MCF 10A (cell line): ENCODE results near the gene SERTM2. TPM values are rescaled to one million over a fixed set of nuclear protein-coding genes. Genes with fewer than 3 reads are reported as not detected.

Experiments used
- BruUV-seq: library from RNA; stranded (reverse); fragments of 400-500 nt; replicated peaks from 2 replicates; lab custom pipeline; 2021; lab: Mats Ljungman, UMichigan
- CTCF ChIA-PET: fragments of 300-600 bp; sonication (Branson Sonifier 250); formaldehyde crosslinking; extraction: SDS; loops from one replicate; lab custom pipeline; 2021; ENCODE audit warnings: antibody characterized with exemption, inconsistent platforms; lab: Yijun Ruan, JAX
- POLR2A ChIA-PET: fragments of 300-600, 350-650 bp; sonication (Branson Sonifier 250); formaldehyde crosslinking; extraction: SDS; loops from one replicate; lab custom pipeline; 2020; ENCODE audit warnings: antibody characterized with exemption, inconsistent platforms; lab: Yijun Ruan, JAX
- DNase-seq: peaks from one replicate; pipeline ENCODE4 v3.0.0-alpha.2; 2018; ENCODE audit not compliant: unreplicated experiment
- H3K27ac Mint-ChIP-seq: one replicate; pipeline ENCODE4 v1.8.0; 2022; ENCODE audit warnings: mild to moderate bottlenecking, low read depth, mixed read lengths; ENCODE audit not compliant: unreplicated experiment
- H3K27me3 Mint-ChIP-seq: one replicate; pipeline ENCODE4 v1.8.0; 2022; ENCODE audit warnings: mixed read lengths; ENCODE audit not compliant: insufficient read depth, unreplicated experiment
- H3K36me3 Mint-ChIP-seq: one replicate; pipeline ENCODE4 v1.8.0; 2022; ENCODE audit warnings: mild to moderate bottlenecking, moderate library complexity, mixed read lengths; ENCODE audit not compliant: insufficient read depth, unreplicated experiment
- H3K4me1 Mint-ChIP-seq: one replicate; pipeline ENCODE4 v1.8.0; 2022; ENCODE audit warnings: mixed read lengths; ENCODE audit not compliant: insufficient read depth, unreplicated experiment
- H3K4me3 Mint-ChIP-seq: one replicate; pipeline ENCODE4 v1.8.0; 2022; ENCODE audit warnings: mild to moderate bottlenecking, moderate library complexity, mixed read lengths; ENCODE audit not compliant: unreplicated experiment
- H3K9me3 Mint-ChIP-seq: one replicate; pipeline ENCODE4 v1.8.0; 2022; ENCODE audit warnings: mixed read lengths; ENCODE audit not compliant: unreplicated experiment
- intact Hi-C: fragments of 100-400 bp; cut with micrococcal nuclease; formaldehyde crosslinking; loops from 2 replicates; pipeline ENCODE4 v1.14.1; 2022
- total RNA-seq: library from RNA; stranded (reverse); gene quantifications from 2 replicates; pipeline ENCODE4 v1.2.3, GENCODE V29; 2022
- TF ChIP-seq, protein P1 (sequence below): fragments of 200-600 bp; IDR thresholded peaks from one replicate; pipeline ENCODE4 v1.8.0; 2022; ENCODE audit warnings: antibody characterized with exemption, mild to moderate bottlenecking; ENCODE audit not compliant: unreplicated experiment

The SERTM2 gene
- total RNA-seq, 1 experiment from 2014 or later: not detected

DNA sequence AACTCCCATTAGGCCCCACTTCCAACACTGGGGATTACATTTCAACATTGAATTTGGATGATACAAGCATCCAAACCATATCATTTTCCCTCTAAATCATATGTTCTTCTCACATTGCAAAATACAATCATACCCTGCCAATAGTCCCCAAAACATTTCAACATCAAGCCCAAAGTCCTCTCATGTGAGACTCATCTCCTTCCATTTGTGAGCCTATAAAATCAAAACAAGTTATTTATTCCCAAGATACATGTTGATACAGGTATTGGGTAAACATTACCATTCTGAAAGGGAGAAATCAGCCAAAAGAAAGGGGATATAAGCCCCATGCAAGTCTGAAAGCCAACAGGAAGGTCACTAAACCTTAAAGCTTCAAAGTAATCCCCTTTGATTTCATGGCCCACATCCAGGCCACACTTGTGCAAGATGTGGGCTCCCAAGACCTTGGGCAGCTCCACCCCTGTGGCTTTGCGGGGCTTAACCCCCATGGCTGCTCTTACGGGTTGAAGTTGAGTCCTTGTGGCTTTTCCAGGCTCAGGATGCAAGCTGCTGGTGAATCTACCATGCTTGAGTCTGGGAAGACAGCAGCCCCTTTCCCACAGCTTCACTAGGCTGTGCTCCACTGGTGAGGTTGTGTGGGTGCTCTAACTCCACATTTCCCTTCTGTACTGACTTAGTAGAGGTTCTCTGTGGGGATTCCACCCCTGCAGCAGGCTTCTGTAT is 40.6 kb upstream of the SERTM2 start:
- Mint-ChIP-seq H3K4me3 (no peak overlapping the region), H3K36me3 (no peaks in the 10 kb centered on the region), H3K9me3 (peaks cover 8% of the 10 kb centered on the region), H3K27me3 (peaks cover 77% of the 10 kb centered on the region), H3K4me1 (no peaks in the 10 kb centered on the region), H3K27ac (no peak overlapping the region)
- TF ChIP-seq, protein P1, sequence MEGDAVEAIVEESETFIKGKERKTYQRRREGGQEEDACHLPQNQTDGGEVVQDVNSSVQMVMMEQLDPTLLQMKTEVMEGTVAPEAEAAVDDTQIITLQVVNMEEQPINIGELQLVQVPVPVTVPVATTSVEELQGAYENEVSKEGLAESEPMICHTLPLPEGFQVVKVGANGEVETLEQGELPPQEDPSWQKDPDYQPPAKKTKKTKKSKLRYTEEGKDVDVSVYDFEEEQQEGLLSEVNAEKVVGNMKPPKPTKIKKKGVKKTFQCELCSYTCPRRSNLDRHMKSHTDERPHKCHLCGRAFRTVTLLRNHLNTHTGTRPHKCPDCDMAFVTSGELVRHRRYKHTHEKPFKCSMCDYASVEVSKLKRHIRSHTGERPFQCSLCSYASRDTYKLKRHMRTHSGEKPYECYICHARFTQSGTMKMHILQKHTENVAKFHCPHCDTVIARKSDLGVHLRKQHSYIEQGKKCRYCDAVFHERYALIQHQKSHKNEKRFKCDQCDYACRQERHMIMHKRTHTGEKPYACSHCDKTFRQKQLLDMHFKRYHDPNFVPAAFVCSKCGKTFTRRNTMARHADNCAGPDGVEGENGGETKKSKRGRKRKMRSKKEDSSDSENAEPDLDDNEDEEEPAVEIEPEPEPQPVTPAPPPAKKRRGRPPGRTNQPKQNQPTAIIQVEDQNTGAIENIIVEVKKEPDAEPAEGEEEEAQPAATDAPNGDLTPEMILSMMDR: no peak
- CTCF ChIA-PET: interaction anchor here (0.6 kb wide), 1 partner anchor 127 kb away, joined by 3 read pairs; no protein-coding TSS in a partner anchor
- intact Hi-C loops: no loop called here
- no TSS peak for BruUV-seq
- DNase-seq: no peak
- POLR2A ChIA-PET: no interaction called here

DNA sequence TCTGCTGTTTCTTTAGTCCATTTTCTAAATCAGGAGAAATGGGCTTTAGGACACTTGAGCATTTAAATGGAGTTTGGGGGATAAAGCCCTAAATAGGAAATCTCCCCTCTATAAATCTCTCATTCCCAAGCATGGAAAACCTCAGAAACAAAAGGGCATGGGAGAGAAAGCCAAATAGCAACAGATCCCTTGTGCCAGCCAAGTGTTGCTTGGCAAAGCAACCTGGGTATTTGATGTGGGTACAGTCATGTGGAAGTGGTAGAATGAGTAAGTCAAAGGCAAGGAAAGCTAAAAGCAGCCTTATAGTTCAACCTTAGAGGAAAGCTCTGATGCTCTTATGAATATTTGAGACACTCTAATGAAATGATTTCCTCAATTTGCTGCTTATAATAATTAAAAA is 29.5 kb upstream of the SERTM2 start:
- Mint-ChIP-seq H3K4me1 (no peaks in the 10 kb centered on the region), H3K4me3 (no peak overlapping the region), H3K27me3 (peaks cover 54% of the 10 kb centered on the region), H3K9me3 (peaks cover 25% of the 10 kb centered on the region), H3K27ac (no peak overlapping the region), H3K36me3 (no peaks in the 10 kb centered on the region)
- POLR2A ChIA-PET: no interaction called here
- CTCF ChIA-PET: no interaction called here
- DNase-seq: no peak
- intact Hi-C loops: no loop called here
- BruUV-seq: no TSS peak
- TF ChIP-seq, protein P1: no peak

DNA sequence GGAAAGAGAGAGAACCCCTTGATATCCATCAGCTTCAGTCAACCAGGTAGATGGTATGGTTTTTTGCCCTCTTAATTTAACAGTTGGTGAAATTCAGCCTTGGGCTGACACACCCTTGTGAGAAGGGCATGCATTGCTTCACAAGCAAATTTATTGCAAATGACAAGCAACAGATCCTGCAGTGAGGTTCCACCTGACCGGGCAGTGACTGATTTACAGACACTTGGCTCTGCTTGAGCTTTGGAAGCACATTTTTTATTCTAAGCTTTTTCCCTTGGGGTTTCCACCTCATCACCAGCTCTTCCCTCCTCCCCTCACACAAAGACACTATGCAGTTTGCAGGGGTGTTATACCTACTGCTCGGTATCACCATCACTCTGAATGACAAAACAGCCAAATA is 28.3 kb upstream of the SERTM2 start:
- Mint-ChIP-seq H3K9me3 (peaks cover 23% of the 10 kb centered on the region), H3K27me3 (peaks cover 63% of the 10 kb centered on the region), H3K4me1 (no peaks in the 10 kb centered on the region), H3K27ac (no peak overlapping the region), H3K36me3 (no peaks in the 10 kb centered on the region), H3K4me3 (no peak overlapping the region)
- ChIA-PET POLR2A (interaction anchor here (1.0 to 1.1 kb wide), 2 partner anchors 14 kb away, joined by 3 read pairs; no protein-coding TSS in a partner anchor), CTCF (no interaction called here)
- intact Hi-C loops: no loop called here
- TF ChIP-seq, protein P1: no peak
- DNase-seq: no peak
- BruUV-seq: no TSS peak

DNA sequence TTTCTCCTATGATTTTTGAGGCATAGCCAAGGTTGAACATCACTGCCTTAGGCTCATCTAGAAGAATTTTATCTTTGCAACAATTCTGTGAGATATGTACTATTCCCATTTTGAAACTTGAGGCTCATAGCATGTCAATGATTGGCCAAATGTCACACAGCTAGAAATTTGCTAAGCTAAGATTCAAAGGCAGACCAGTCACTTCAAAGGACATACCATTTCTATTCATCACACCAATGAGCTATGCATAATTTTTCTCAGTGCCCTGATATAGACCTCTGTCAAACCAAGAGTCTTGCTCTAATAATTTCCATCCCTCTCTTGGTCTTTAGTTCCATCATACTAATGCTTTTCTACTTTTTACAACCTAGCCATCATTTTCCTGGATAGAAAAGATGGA is 27.6 kb upstream of the SERTM2 start:
- TF ChIP-seq, protein P1: no peak
- BruUV-seq: no TSS peak
- Mint-ChIP-seq H3K9me3 (peaks cover 23% of the 10 kb centered on the region), H3K4me1 (no peaks in the 10 kb centered on the region), H3K4me3 (no peak overlapping the region), H3K27me3 (peaks cover 70% of the 10 kb centered on the region), H3K27ac (no peak overlapping the region), H3K36me3 (no peaks in the 10 kb centered on the region)
- DNase-seq: no peak
- CTCF ChIA-PET: no interaction called here
- intact Hi-C loops: no loop called here
- POLR2A ChIA-PET: interaction anchor here (1.0 to 1.1 kb wide), 2 partner anchors 14 to 15 kb away, joined by 3 read pairs; no protein-coding TSS in a partner anchor
